SH-SY5Y (cell line): Measurements from ENCODE around the gene TMEM178B.

Experiments used
- GATA2 ChIP-seq: IDR thresholded peaks from 2 replicates; pipeline ENCODE4 v1.6.1; 2011; ENCODE audit warnings: mild to moderate bottlenecking, low read depth, low read length
- GATA3 ChIP-seq: IDR thresholded peaks from 2 replicates; pipeline ENCODE4 v1.6.1; 2011; ENCODE audit warnings: low read depth, mild to moderate bottlenecking, low read length, moderate library complexity

DNA sequence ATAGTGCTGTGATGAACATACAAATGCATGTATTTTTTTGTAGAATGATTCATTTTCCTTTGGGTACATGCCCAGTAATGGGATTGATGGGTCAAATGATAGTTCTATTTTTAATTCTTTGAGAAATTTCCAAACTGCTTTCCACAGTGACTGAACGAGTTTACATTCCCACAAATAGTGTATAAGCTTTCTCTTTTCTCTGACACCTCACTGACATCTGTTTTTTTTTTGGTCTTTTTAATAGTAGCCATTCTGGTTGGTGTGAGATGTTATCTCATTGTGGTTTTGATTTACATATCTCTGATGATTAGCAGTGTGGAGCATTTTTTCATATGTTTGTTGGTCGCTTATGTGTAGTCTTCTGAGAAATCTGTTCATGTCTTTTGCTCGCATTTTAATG is 282.3 kb downstream of the TMEM178B start:
- TF ChIP-seq GATA2 (no peak), GATA3 (no peak)
